Myocyte (in vitro differentiated cells): ENCODE data around the gene KRT13. TPM values are rescaled to one million over a fixed set of nuclear protein-coding genes. Genes with fewer than 3 reads are reported as not detected.

ENCODE experiments used
- DNase-seq: peaks from one replicate; pipeline ENCODE4 v3.0.0-alpha.2; 2012; ENCODE audit warnings: low read depth
- total RNA-seq: library from RNA; depleted of rRNA; stranded (reverse); fragments of >200 nt; gene quantifications from 2 replicates; pipeline ENCODE4 v1.2.3, GENCODE V29; 2014

Gene KRT13
- total RNA-seq, 1 donor from 2014 or later: not detected

DNA sequence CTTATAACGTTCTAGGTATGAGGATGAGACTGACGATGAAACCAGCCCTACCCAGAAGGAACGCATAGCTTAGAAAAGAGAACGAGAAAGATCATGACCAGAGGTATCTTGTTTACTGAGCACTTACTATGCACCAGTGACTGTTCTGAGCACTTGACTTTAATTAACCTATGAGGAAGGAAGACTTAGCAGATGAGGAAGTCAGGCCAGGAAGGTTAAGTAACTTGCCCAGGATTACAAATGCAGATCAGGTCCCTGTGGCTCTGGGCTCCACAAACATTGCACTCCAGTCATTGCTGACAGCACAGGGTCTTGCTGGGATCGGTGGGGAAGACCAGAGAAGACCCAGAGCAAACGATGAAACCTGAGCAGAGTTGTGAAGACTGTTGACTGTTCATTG lies 7.1 kb downstream of the KRT13 start:
- DNase-seq: no peak

DNA sequence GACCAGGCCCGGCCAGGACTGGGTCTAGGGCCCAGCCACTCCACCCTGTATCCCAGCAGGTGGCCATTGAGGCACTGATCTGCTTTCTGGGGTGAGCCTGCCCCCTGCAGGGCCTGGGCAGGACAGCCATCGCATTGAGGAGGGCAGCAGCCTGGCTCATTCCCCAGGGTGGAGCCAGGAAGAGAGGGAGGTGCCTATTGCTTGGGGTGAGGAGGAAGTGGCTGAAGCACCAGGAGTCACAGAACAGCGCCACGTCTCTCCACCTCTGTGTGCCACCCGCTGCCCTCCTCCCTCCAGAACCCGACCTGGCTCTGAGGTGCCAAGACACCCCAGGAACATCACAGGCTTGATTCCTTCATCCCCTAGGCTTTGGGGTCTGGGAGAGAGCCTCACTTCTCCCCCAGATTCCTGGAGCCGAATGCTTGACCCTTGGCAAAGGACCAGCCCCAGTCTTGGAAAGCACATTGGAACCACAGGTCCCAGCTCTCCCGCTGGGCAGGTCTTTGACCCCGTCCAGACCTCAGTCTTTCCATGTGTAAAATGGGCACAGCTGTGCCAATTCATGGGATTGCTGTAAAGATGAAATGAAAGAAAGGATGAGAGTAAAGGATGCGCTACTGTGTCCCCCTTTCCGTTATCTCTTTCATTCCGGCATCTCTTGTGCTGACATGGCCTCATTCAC lies 8.5 kb downstream of the KRT13 start:
- peak; percentile 70 for DNase-seq

DNA sequence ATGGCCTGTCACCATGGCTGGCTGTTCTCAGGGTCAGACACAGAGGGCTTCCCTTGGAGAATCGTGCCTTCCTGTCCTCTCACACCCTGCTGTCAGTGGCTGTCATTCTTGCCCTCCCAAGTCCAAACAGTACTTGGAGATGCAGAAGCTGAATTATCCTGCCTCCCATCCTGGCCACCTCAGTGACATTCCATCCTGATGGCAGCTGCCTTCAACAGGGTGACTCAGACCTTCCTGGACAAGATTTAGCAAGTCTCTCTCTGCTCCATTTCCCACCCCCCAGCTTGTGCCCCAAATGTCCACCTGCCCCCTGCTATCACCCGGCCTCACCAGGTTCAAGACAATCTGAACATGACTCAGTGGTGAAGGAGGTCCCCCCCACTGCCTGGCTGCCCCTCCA lies 10.9 kb downstream of the KRT13 start:
- DNase-seq: peak; percentile 84

DNA sequence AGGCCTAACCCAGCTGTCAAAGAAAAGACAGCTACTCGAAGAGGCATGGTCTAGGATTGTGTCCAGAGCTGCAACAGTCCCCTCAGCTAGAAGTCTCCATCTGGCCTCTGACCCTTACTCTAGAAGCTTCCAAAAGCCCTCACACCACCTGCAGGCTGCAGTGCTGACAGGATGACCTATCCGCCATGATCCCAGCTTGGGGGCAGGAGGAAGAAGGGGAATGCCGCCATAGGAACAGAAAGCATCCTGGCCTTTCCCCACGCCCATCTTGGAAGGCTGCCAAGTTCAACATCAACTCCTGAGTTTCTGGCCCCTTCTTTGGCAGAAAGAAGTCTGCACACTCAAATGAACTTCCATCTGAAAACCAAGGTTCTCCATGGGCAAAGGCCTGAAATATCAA lies 12.6 kb downstream of the KRT13 start:
- peak; percentile 16 for DNase-seq

DNA sequence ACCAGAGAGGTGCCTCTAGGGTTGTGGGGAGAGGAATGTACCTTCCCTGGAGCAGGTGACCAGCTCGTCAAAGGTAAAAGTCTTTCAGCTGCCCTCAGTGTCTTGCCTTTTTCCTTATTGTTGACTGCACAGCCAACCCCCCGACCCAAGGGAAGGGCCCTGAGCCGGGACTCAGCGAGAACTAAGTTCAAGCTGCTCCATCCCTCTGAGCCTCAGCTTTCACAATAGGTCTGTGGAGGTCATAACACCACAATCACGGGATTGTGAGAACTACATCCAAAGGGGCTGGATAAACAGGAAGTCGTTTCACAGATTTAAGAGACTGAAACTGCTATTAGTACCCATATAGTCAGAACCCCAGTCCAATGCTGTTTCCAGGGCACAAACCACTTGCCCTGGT lies 13.1 kb downstream of the KRT13 start:
- DNase-seq: no peak

DNA sequence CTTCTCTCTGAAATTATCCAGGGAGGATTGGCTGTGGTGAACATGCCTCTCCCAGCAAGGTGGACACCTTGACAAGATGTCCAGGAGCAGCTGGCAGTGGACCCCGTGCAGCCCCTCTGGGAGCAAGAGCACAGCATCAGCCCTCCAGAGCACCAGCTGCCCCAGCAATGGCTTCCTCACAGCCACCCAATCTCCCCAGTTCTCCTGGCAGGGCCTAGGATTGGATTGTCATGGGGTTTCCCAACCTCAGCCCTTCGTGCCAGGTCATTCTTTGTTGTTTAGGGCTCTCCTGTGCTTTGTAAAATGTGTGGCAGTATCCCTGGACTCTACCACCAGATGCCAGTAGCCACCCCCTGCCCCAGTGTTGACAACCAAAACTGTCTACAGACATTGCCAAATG lies 13.9 kb downstream of the KRT13 start:
- DNase-seq: no peak

DNA sequence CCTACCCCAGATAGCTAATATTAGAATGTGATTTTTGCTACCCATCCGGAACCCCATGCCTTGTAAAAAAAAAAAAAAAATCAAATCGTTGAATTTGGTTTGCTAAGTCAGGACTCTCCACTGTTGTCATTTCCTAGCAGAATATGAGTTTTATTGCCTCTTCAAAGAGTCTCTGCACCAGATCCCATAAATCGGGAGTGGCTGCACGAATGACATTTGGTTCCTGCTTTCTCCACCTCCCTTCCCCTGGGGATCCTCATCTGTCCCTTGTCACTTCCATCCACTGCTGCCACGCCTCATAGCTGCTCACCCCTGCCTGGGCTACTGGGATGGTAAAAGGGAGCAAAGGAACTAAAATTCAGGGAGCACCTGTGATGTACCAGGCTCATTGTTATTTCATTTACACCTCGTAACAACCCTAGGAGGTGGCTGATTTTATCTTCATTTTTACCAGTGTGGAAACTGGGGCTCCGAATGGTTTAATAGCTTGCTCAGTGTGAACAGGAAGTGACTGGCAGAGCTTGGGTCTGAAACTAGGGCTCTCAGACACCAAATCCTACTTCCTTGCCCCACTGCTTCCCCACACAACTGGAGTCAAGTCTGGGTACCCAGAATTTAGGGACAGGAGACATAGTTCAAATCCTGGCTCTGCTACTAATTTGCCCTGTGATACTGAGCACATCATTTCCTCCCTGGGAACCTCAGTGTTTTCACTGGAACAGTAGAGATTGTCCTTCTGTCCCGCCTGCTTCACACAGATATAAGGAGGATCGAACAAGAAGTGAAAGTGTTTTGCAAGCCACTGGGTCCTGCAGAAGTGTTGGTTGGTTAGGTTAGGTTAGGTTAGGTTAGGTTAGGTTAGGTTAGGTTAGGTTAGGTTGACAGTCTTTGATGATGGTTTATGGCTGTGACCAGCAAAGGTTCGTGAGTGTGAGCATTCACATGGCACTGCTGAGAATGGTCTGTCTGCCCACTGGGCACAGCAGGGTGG lies 15.1 kb downstream of the KRT13 start:
- DNase-seq: no peak

DNA sequence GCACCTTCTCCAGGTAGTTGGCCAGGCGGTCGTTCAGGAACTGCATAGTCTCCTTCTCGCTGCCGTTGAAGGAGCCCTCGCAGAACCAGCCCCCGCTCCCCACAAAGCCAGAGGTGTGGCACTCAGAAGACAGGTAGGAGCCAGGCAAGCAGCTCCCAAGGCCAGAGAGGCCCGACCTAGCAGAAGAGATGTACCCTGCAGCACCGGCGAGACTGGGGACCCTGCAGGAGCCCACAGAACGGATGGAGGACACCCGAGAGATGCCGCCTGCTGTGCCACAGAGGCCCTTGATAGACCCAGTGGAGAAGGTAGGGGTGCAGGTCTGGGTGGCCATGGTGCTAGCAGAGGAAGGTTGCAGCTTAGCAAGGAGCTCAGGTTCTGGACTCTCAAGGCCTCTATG lies 15.9 kb downstream of the KRT13 start, which contains the start of gene KRT36:
Gene KRT36, minus strand, starts transcription at position 380 of the 400 bp plus-strand sequence. Its CDS starts 46 bp downstream, at position 334.
- no peak for DNase-seq

DNA sequence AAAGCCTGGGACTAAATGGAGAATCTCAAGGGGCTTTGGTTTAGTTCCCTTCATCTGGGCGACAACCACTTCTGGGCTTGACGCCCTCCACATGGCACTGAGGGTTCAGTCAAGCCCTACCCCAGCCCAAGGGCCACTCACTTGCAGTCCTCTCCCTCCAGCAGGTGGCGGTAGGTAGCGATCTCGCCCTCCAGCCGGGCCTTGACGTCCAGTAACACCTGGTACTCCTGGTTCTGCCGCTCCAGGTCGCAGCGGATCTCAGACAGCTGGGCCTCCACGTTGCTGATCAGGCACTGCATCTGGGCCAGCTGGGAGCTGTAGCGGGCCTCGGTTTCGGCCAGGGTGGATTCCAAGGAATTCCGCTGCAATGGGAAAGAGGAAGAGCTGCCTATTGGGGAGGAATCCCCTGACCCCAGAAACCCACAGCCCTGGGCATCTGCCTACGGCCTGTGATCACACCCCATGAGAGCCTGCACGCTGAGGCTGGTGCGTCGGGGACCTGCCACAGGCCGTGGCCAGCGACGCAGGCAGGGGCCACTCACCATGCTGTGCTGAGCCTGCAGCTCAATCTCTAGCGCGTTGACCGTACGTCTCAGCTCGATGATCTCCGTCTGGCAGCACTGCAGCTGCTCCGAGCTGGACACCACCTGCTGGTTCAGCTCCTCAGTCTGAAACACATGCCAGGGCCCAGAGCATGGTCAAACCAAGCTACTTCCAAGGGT lies 18.4 kb downstream of the KRT13 start:
- DNase-seq: no peak

DNA sequence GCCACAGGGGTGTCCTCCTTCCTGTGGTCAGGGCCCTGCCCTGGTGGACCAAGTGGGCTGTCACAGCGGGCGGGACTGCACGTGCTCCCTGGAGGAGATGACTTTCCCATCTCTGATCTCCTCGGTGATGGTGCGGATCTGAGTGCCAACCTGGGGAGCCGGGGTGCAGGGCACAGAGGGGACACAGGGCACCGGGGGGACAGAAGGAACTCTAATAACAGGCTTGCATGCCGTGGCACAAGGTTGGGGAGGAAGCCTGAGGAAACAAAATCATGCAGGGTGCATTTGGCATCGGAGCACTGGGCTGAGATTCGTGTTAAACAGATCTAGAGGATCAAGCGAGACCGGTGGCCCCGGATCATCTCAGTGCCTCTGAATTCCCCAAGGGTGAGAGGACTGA lies 19.1 kb downstream of the KRT13 start:
- DNase-seq: no peak

DNA sequence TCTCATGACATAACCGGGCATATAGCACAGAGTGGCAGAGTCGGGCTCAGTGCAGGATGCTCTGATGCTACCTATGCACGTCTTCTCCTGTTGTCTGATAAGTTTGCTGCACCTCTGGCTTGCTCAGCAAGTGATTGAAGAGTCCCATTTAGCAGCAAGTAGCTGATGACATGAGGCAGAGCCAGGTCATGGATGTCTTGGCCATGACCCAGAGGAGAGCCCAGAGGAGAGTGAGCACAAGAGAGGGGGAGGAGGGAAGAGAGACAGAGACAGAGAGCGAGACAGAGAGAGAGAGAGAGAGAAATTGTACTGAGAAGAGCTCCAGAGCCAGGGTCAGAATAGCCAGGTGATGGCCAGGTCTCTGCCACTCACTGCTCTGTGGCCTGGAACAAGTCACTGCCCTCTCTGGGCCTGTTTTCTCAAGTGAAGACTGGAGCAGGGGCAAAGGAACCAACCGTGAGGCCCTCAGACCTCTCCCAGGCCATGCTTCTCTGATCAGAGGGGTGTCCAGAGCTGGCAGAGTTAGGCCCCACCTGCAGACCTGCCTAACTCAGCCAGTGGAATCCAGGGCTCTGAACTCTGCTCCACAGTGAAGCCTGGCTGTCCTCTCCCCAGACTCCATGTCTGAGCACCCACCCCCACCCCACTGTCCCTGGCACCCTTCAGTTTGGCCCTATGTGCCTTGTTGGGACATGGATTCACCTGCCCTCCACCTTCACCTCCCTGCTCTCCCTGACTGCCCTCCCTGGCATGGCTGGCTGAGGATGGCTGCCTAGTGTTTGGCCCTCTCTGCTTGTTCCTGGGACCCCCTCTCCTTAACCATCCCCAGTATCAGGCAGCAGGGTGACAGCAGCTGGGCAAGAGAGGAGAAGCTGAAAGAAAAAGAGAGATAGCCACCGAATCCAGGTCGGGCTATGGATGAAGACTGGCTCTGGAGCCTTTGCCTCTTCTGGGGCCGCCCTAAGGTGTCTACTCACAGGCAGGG lies 20.2 kb downstream of the KRT13 start:
- DNase-seq: no peak

DNA sequence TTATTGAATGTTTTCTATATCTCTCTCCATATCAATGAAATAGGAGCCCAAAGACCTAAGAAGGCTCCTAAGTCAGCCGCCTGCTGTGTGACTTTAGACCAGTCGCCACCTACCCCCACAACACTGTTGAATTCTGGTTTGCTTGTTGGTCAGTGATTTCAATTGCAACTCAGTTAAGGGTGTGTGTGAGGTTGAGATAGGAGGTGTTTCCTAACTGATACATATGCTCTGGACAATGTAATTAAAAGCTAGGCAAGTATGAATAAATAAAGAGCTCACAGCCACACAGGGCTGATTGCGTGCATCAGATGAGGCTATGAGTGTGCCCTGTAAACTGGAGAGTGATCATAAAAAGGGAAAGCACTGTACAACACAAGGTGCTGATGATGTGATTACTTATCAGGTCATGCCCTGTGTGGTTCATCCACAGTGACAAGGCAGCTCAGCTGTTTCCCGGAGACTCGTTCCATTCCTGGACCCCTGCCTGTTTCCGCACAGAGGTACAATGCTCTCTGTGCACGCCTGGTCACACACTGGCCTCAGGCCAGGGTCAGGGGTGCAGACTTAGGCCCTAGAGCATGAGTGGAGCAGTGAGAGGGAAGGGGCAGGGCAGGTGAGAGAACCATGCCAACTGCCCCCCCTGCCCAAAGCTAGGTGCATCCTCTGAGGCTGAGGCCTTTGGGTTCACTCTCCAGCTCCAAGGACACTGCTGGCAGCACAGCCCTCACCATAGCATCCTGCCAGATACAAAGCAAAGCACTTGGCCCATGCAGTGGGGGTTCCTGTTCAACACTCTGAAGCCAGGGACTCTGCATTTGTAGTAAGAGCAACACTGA lies 21.2 kb downstream of the KRT13 start:
- no peak for DNase-seq

DNA sequence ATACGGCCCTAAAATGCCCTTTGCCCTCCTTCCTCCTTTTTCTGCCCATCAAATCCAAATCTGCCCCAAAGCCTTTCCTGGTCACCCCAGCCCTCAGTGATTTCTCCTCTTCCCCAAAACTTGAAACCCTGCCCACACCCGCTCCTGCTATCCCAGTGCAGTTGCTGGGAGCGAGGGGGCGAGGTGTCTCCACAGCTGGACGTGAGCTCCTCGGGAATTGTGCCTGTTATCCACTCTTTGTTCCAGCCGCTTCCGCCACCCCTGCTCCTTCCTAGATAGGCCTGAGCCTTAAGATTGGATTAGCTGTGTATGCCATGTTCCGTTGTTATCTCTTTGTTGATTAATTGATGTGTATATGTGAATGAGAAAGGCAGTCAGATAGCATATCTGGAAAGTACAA lies 21.9 kb downstream of the KRT13 start:
- no peak for DNase-seq

DNA sequence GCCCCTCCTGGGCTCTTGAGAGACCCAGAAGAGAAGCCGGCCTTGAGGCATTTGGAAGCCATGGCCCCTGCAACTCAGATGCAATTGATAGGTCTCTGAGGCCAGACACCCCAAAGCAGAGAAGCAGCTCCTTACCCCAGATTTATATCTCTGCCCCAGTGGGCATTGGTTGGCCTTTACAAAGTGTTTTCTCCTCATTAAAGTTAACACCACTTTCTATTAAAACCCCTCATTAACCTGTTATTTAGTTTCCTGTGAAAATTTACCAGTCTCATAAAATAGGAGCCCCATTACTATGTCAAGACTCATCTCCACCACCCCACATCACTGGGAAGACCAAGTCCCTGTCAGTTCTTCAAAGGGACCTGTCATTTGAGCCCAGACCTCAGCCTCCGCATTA lies 24.4 kb downstream of the KRT13 start, which contains the start of gene KRT35:
Gene KRT35, minus strand, starts transcription at position 116 of the 400 bp plus-strand sequence. Its CDS starts 54 bp downstream, at position 62.
- no peak for DNase-seq

DNA sequence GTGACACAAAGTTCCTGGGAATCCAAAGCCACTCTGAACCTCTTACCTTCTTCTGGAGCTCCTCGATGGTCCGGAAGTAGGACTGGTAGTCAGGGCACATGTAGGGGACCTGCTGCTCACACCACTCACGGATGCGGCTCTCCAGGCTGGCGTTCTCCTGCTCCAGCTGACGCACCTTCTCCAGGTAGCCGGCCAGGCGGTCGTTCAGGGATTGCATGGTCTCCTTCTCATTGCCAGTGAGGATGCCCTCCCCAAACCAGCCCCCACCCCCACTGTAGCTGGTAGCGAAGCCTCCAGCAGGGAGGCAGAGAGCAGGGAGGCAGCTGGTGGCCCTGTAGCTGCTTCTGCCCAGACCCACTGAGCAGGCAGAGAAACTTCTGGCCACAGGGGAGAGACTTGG lies 24.8 kb downstream of the KRT13 start:
- DNase-seq: no peak

DNA sequence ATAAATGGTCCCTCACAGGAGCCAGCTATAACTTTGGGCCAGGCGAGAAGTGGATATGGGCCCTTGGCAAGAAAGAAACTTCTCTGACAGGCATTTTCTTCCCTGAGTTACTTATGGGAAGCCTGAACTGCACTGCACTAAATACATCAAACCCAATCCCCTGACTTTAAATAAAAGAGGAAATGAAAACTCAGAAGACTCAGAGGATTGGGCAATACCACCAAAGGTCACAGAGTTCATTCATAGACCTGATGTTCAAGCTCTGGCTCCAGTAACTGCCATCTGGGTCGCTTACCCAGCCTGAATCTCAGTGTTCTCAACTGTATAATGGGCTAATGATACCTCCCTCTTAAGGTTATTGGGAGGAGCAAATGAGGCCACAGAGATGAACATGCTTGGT lies 25.3 kb downstream of the KRT13 start:
- DNase-seq: no peak

DNA sequence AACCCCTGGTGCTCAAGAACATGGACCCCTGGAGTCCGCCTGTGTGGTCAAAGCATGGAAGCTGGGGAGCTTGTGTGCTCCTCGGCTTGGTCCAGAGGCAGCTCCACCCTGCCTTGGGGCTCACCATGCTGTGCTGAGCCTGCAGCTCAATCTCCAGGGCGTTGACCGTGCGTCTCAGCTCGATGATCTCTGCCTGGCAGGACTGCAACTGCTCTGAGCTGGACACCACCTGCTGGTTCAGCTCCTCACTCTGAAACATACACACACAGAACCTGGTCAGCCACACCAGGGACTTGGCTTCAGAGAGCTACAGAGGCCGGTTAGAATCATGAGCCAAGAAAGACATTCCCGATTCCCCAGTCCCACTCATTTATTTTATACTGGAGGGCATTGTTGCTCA lies 27.2 kb downstream of the KRT13 start:
- no peak for DNase-seq

DNA sequence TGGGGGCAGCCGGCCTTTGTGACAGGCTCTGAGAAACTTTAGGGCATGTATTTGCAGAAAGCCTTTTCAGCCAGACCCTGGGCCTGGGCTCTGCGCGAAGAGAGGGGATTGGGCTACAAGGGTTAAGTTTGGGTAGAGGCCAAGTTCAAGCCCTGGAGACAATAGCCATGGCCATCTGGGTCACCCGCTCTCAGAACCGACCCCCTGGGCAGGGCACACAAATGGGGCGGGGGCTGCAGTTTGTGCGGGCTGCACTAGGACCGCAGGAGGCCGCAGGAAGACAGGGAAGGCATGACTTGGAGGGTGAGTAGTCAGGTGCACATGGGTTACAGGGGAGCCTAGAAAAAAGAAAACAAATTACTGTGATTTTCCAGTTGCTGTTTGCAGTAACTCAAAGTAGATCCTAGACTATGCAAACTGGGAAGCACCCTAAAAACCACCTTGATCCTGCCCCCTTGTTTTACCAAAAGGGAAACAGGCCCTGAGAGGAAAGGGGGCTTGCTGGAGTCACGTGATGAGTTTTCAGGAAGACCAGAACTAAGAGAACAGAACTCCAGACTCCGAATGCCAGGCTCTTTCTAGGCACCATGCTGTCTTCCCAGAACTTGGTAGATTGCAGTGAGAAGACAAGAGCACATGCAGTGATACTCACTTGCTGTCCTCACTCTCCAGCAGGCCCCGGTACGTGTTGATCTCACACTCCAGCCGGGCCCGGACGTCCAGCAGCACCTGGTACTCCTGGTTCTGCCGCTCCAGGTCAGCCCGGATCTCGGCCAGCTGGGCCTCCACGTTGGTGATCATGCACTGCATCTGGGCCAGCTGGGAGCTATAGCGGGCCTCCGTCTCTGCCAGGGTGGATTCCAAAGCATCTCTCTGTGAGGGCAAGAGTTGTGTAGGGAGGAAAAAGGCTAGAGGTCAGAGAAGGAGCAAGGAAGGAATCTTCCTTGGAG lies 28.3 kb downstream of the KRT13 start:
- no peak for DNase-seq
